Stimulated activated CD4-positive, alpha-beta T cell treated with anti-CD3 and anti-CD28 coated beads, TNF-alpha, amount 100 ng/mL, for 48 hours (primary cell): Measurements from ENCODE around the gene NEMP2.

Experiments used
- DNase-seq, 3 donors: peaks; one replicate each; pipeline ENCODE4 v3.0.0-alpha.2; 2020; ENCODE audit warnings: low read depth in 3 of 3

Gene NEMP2

DNA sequence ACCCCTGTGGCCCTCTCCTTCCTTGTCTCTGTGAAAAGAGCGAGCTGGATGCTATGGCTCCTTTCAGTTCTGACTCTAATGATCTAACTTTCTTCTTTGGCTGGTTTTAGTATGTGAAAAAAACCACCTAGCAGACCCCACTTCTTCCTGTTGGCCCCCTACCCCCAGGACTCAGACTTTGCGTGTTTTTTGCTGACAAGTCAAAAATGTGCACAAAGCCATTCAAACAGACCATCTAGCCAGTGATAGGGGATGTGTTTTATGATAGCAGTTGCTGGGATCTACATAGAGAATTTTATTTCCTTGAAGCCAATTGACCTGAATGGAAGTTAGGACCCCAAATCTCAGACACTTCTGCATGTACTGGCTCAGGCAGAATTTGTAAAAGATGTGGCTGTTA is 77.3 kb downstream of the NEMP2 start:
- DNase-seq = no peak

GRCh38 chr2:190456833-190457232 is 77.7 kb downstream of the NEMP2 start:
- no peak for DNase-seq

DNA sequence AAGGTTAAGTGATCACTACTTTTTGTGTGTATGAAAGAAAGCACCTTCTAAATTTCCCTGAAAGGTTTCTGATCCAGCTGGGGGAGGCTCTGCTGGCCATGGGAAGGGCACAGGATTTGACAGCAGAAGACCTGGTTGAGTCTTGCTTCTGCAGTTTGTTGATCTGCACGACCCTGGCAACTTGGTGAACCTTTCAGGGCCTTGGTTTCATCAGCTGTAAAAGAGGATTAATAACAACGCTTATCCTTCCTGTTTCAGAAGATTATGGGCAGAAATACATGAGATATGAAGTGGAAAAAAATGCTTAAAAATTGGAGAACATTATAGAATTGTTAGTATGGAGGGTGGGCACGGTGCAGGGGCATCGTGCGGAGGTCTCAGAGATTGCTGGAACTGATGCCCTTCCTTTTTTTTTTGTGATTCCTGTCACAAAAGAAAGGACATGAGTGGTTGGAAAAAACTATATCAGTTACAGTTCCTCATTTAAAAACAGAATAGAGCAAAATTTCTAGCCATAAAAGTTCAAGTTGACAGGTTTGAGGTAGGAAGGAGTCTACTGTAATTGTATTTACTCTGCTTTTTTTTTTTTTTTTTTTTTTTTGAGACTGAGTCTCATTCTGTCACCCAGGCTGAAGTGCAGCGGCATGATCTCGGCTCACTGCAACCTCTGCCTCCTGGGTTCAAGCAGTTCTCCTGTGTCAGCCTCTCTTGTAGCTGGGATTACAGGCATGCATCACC is 79.0 kb downstream of the NEMP2 start:
- no peak for DNase-seq

DNA sequence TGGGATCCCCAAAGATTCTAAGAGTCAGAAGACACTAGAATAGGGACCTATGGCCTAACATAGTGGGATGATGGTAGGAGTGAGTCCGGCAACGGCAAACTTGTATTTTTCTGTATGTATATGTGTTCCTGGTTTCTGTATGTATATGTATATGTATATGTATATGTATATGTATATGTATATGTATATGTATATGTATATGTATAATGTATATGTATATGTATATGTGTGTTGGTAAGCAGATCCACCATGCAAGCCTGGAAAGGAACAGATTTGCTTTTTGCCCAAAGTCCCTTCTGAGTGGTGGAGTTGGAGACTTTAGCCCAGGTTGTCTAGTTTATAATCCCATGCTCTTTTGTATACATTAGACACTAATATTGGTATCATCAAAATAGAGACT is 79.7 kb downstream of the NEMP2 start:
- no peak for DNase-seq
